GM10847 (cell line): ENCODE data around the gene SIK3.

Source experiments
- POLR2A ChIP-seq: IDR thresholded peaks from 2 replicates; pipeline ENCODE4 v1.6.1; 2011; ENCODE audit not compliant: insufficient read length; ENCODE audit errors: extremely low read depth

Gene SIK3

GRCh38 chr11:117037975-117038350, 60.3 kb downstream of the SIK3 start:
- no peak for TF ChIP-seq POLR2A

GRCh38 chr11:117037279-117037974, 60.8 kb downstream of the SIK3 start:
- no peak for TF ChIP-seq POLR2A

GRCh38 chr11:117034901-117035300, 63.3 kb downstream of the SIK3 start:
- TF ChIP-seq POLR2A: no peak

GRCh38 chr11:117026593-117027330, 71.5 kb downstream of the SIK3 start:
- no peak for TF ChIP-seq POLR2A

GRCh38 chr11:117023178-117023577, 75.0 kb downstream of the SIK3 start:
- no peak for TF ChIP-seq POLR2A

- no peak for TF ChIP-seq POLR2A
Observed at GRCh38 chr11:117022526-117022925, 75.7 kb downstream of the SIK3 start.

GRCh38 chr11:117020869-117021564, 77.2 kb downstream of the SIK3 start:
- TF ChIP-seq POLR2A: no peak

- TF ChIP-seq POLR2A: no peak
Observed at GRCh38 chr11:117020287-117020686, 77.9 kb downstream of the SIK3 start.

- no peak for TF ChIP-seq POLR2A
Observed at GRCh38 chr11:117019871-117020270, 78.4 kb downstream of the SIK3 start.

GRCh38 chr11:117017456-117017855, 80.8 kb downstream of the SIK3 start:
- TF ChIP-seq POLR2A: no peak

- TF ChIP-seq POLR2A: no peak
Observed at GRCh38 chr11:117016747-117017146, 81.5 kb downstream of the SIK3 start.

- no peak for TF ChIP-seq POLR2A
Observed at GRCh38 chr11:117016246-117016645, 82.0 kb downstream of the SIK3 start.

GRCh38 chr11:117011541-117011898, 86.7 kb downstream of the SIK3 start:
- TF ChIP-seq POLR2A: no peak

GRCh38 chr11:117010808-117011540, 87.3 kb downstream of the SIK3 start:
- TF ChIP-seq POLR2A: no peak

- no peak for TF ChIP-seq POLR2A
Observed at GRCh38 chr11:117009905-117010605, 88.2 kb downstream of the SIK3 start.
